ENCODE measurements around the gene GAB2.

GRCh38 chr11:78203184-78203583, 214.4 kb downstream of the GAB2 start:
- TF ChIP-seq POLR2A (IDR thresholded peaks at IDR 0.05), result no peak
- TF ChIP-seq, protein P1, sequence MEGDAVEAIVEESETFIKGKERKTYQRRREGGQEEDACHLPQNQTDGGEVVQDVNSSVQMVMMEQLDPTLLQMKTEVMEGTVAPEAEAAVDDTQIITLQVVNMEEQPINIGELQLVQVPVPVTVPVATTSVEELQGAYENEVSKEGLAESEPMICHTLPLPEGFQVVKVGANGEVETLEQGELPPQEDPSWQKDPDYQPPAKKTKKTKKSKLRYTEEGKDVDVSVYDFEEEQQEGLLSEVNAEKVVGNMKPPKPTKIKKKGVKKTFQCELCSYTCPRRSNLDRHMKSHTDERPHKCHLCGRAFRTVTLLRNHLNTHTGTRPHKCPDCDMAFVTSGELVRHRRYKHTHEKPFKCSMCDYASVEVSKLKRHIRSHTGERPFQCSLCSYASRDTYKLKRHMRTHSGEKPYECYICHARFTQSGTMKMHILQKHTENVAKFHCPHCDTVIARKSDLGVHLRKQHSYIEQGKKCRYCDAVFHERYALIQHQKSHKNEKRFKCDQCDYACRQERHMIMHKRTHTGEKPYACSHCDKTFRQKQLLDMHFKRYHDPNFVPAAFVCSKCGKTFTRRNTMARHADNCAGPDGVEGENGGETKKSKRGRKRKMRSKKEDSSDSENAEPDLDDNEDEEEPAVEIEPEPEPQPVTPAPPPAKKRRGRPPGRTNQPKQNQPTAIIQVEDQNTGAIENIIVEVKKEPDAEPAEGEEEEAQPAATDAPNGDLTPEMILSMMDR (IDR thresholded peaks at IDR 0.05), result no peak

All from stomach (tissue), 4 donors.